Measurements from ENCODE around the gene ABHD2.
"Not testable (repeated sequence)": the region's sequence is repeated elsewhere in the genome, so short reads cannot be mapped to it uniquely, and the experiment has no call there.

The ABHD2 gene

GRCh38 chr15:89226359-89227221 is 138.3 kb downstream of the ABHD2 start:
- DNase-seq (ENCODE audit: low read depth, low spot score): no peak

GRCh38 chr15:89227425-89227824 is 139.2 kb downstream of the ABHD2 start:
- no peak for DNase-seq (ENCODE audit: low read depth, low spot score)

GRCh38 chr15:89230277-89230676 is 142.0 kb downstream of the ABHD2 start:
- DNase-seq (ENCODE audit: low read depth, low spot score): no peak

- DNase-seq (ENCODE audit: low read depth, low spot score): no peak
These were observed 143.6 kb downstream of the ABHD2 start for GRCh38 chr15:89231832-89232231.

- not testable (repeated sequence) for DNase-seq (ENCODE audit: low read depth, low spot score)
These were observed 151.9 kb downstream of the ABHD2 start for GRCh38 chr15:89239883-89240810.

- no peak for DNase-seq (ENCODE audit: low read depth, low spot score)
These were observed 154.9 kb downstream of the ABHD2 start for GRCh38 chr15:89243046-89243690.

GRCh38 chr15:89243691-89244573 is 155.7 kb downstream of the ABHD2 start, which contains the start of gene FANCI:
Gene FANCI (plus strand): TSS chr15:89243979. CDS start chr15:89247648, 3,669 bp downstream.
- DNase-seq (ENCODE audit: low read depth, low spot score): peak; percentile 95

- DNase-seq (ENCODE audit: low read depth, low spot score): no peak
These were observed 156.3 kb downstream of the ABHD2 start for GRCh38 chr15:89244574-89244903.

GRCh38 chr15:89247446-89247845 is 159.2 kb downstream of the ABHD2 start:
- DNase-seq (ENCODE audit: low read depth, low spot score): no peak

GRCh38 chr15:89248584-89248983 is 160.3 kb downstream of the ABHD2 start:
- no peak for DNase-seq (ENCODE audit: low read depth, low spot score)

- not testable (repeated sequence) for DNase-seq (ENCODE audit: low read depth, low spot score)
These were observed 161.9 kb downstream of the ABHD2 start for GRCh38 chr15:89250142-89250541.

Measured in activated naive CD8-positive, alpha-beta T cell treated with anti-CD3 and anti-CD28 coated beads, Interleukin-2, amount 50 U/mL, for 16 hours (primary cell).